A549 treated with Hydrocortisone at 1 μM for 4 hours (cell line): ENCODE results near the gene CD164L2. TPM values are rescaled to one million over a fixed set of nuclear protein-coding genes. Genes with fewer than 3 reads are reported as not detected.

Experiments used
- total RNA-seq: library from RNA; stranded (reverse); fragments of 200-300 nt; extraction: Qiagen RNA extraction; gene quantifications from 5 replicates; pipeline ENCODE4 v1.2.3, GENCODE V29; 2022

CD164L2 gene
- not detected in 5 replicates for total RNA-seq

DNA sequence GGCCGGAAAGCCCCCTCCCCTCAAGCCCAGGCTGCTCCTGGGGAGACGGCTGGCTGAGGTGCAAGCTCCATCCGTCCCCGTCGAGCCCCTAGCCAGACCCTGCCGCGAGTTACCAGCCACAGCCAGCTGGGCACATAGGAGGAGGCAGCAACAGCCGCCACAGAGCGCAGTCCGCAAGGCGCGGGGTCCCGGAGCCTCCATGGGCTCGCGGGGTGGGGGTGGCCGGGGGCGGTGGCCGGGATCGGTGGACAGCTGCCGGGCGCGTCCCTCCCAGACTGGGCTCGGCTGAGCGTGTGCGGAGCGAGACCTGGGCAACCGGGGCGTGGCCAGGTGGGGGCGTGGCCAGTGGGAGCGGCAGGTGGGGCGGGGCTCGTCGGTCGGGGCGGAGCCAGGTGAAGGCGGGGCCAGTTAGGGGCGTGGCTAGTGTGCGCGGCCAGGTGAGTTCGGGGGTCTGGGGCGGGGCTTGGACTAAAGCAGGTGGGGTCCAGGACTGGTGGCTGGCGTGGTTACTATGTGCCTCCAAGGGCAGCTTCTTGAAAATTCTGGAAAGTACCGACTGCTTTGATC, at the start of gene CD164L2:
Gene CD164L2 (minus strand): TSS at position 295 of the 567 bp plus-strand sequence. CDS start 94 bp downstream, at position 201.

DNA sequence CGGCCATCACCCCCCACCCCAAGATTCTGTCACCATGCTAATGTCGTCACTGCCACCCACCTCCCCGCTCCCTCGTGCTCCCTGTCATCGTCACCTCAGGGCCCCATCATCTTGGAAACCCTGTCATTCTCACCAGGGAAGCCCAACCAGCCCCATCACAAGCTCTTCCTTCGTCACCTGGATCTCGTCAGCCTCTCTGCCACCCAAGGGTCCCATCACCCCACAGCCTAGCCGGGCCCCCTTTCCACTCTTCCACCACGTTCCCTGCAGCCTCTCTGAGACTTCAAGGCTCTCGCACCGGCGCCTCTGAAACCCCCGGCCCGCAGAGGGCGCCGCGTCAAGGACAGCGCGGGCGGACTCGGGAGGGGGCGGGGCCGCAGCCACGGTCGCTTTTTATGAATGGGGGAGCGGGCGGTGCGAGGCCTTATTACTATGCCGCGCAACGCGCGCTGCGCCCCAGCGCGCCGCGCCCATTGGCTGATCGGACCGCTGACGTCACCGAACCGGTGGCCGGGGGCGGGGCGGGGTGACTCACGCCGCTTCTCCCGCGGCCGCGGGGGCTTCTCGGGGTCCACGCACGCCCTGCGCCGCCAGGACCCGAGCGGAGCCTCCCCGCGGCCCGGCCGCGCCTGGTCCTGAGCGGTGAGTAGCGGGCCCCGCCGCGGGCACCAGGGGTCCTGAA, 9.1 kb upstream of the CD164L2 start, which contains the start of gene GPR3:
Gene GPR3 (plus strand): TSS at position 527 of the 682 bp plus-strand sequence. CDS start 1,177 bp downstream, outside the sequence.

DNA sequence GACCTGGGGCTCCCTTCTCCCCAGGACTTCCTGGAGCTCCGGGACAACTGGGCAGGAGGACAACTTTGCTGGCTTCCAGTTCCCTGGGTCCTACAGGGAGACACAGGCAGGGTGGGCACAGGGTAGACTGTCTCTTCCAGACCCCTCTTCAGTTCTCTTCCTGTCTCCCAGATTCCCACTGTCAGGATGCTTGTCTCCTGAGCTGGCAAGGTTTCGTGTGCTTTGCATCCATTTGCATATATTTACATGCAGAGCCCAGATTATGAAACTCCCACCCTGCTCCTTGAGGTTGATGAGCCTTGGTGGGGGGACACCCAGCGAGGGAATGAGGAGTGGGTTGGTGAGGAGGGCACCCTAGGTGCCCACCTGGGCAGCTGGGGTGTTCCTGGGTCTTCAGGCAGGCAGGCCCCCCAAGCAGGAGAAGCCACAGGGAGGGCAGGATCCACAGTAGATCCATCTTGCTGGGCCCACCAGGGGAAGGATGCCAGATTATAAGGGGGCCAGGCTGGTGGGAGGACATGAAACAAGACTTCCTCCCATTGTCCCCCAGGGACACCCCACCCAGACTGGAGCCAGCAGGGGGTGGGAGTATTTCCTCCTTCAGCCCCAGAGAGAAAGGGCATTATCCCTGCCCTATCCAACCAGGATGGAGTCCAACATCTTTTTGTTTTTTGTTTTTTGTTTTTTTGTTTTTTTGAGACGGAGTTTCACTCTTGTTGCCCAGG, 8.6 kb downstream of the CD164L2 start, which contains the start of gene FCN3:
Gene FCN3 (minus strand): TSS at position 463 of the 725 bp plus-strand sequence. CDS start 6 bp downstream, at position 457.

DNA sequence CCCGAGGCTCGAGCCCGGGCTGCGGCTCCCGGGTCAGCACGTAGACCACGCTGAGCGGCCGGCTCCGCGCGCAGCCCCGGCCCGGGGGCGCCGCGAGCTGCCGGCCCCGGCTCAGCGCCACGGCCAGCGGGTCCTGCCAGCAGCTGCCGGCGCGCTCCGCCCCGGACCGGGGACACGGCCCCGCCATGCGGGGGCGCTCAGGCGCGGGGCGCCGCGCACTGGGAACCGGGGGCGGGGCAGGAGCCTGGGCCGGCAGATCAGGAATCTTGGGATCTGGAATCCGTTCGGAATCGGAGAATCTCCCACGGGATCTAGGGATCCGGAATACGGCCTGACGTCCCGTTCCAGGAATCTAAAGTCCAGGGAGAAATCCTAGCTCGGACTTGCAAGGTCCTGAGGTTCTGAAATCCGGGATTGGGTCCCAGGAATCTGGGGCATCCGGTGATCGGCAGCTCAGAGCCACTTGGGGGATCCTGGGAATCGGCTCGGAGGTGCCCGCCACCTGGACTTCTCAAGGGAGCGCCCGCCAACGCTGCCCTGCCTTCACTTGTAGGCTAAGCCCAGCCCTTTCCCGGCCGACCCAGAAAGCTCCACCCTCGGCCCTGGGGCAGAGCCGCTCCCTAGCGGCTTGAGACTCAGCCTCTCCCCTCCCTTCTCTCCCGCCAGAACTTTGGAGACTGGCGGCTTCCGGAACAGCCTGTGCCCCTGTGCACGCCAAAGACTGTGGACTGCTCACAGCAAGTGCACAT, 16.5 kb downstream of the CD164L2 start, which contains the start of gene MAP3K6:
Gene MAP3K6 (minus strand): TSS at position 551 of the 749 bp plus-strand sequence. CDS start 364 bp downstream, at position 187.

DNA sequence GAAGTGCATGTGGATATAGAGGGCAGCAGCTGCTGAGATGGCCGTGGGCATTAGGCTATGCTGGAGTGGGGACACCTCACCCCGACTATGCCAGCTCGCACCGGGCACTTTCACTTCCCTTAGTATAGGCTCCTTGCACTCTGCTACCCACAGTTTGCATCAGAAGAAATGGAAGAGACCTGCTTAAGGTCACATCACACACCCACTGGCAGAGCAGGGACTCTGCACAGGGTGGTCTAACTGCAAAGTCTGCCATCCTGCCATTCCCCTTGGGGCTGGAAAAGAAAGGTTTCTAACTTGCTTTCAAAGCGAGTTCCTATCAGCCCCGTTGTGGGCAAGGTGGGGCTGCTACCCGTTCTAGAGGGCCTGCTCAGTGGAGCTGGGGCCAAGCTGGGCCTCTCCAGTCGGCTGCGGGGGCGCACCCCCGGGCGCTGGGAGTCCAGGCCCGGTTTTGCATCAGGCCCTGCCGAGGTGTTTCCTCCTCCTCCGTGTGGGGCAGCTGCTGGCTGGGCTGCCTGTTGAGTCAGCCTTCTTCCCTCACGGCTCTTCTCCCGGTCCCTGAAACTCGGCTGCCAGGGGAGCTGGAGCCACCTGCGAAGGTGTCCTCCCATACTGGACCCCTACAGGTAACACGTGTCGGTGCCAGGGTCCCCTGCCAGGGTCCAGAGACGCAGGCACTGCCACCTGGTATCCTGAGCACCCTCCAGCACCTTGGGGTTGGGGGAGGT, 41.4 kb downstream of the CD164L2 start, which contains the start of gene SYTL1:
Gene SYTL1 (plus strand): TSS at position 498 of the 728 bp plus-strand sequence. CDS start 3,313 bp downstream, outside the sequence.

Other genes with a start within 250 kb of the CD164L2 start
- 14.8 to 19.5 TPM (median 17.2 TPM) in 5 replicates for gene SLC9A1, start 228.2 kb downstream of the CD164L2 start, total RNA-seq
- gene WDTC1, start 148.7 kb downstream of the CD164L2 start, total RNA-seq, result 6.3 to 8.0 TPM (median 7.3 TPM) in 5 replicates
- gene TMEM222, start 61.2 kb downstream of the CD164L2 start, total RNA-seq, result 41.7 to 51.8 TPM (median 46.5 TPM) in 5 replicates
- gene SYTL1, start 41.3 kb downstream of the CD164L2 start, total RNA-seq, result 0.26 to 0.56 TPM (median 0.51 TPM) in 5 replicates
- 12.7 to 19.2 TPM (median 16.2 TPM) in 5 replicates for gene MAP3K6, start 16.4 kb downstream of the CD164L2 start, total RNA-seq
- not detected in 5 replicates for gene FCN3, start 8.5 kb downstream of the CD164L2 start, total RNA-seq
- 1.3 to 1.8 TPM (median 1.7 TPM) in 5 replicates for gene GPR3, start 9.3 kb upstream of the CD164L2 start, total RNA-seq
- 46.8 to 64.9 TPM (median 56.1 TPM) in 5 replicates for gene WASF2, start 106.8 kb upstream of the CD164L2 start, total RNA-seq
- 18.0 to 27.0 TPM (median 26.3 TPM) in 5 replicates for gene AHDC1, start 220.8 kb upstream of the CD164L2 start, total RNA-seq